Transverse colon (tissue), 4 donors: Measurements from ENCODE around the gene CCNL2.

Source experiments
- CTCF ChIP-seq, 5 experiments: fragments of 200-600 bp in 3 of 5; fragments of 450-650 bp in 2 of 5; sonication (generic) in 3 of 5; IDR thresholded peaks; 1 replicate in 2 of 5; 2 replicates in 3 of 5; pipeline ENCODE4 v1.5.1; 2016 to 2017; ENCODE audit warnings: antibody characterized with exemption in 5 of 5, inconsistent platforms in 3 of 5, mild to moderate bottlenecking in 2 of 5, moderate library complexity in 1 of 5
- POLR2A ChIP-seq: fragments of 450-650 bp; IDR thresholded peaks from one replicate; pipeline ENCODE4 v1.6.1; 2016; ENCODE audit warnings: antibody characterized with exemption, mild to moderate bottlenecking, moderate library complexity
- POLR2AphosphoS5 ChIP-seq, 3 donors: sonication (generic); formaldehyde crosslinking; IDR thresholded peaks; one replicate each; pipeline ENCODE4 v1.6.1; 2016; ENCODE audit warnings: antibody characterized with exemption in 3 of 3

GRCh38 chr1:1400576-1401456 is 1.7 kb upstream of the CCNL2 start:
- TF ChIP-seq CTCF (IDR thresholded peaks at IDR 0.05) (no peak), POLR2A (no peak), POLR2AphosphoS5 (IDR thresholded peaks at IDR 0.05) (peak in 1 of 3 donors; percentile 2)
